GM12878 (cell line): ENCODE data around the gene RALGAPA2. TPM values are rescaled to one million over a fixed set of nuclear protein-coding genes. Genes with fewer than 3 reads are reported as not detected.

Experiments used
- ATAC-seq: fragments of 200-7000 bp; cut with Tn5 transposase; 3 replicates; pipeline ENCODE4 v1.9.1; 2020; ENCODE audit warnings: mild to moderate bottlenecking, moderate library complexity
- BruUV-seq: library from RNA; stranded (reverse); fragments of 400-500 nt; replicated peaks from 2 replicates; lab custom pipeline; 2021; lab: Mats Ljungman, UMichigan
- CTCF ChIA-PET: fragments of 300-600 bp; sonication (Branson Sonifier 250); formaldehyde crosslinking; extraction: SDS; loops from one replicate; lab custom pipeline; 2021; ENCODE audit warnings: inconsistent platforms; lab: Yijun Ruan, JAX
- POLR2A ChIA-PET: fragments of 350-600 bp; formaldehyde crosslinking; extraction: SDS; loops from one replicate; lab custom pipeline; 2021; ENCODE audit warnings: inconsistent platforms; lab: Charles Lee
- RAD21 ChIA-PET: fragments of 300-600 bp; sonication (Branson Sonifier 250); formaldehyde crosslinking; loops from one replicate; lab custom pipeline; 2023; ENCODE audit warnings: antibody characterized with exemption; ENCODE audit not compliant: unreplicated experiment; lab: Charles Lee
- SMC1A ChIA-PET: fragments of 300-600 bp; sonication (Branson Sonifier 250); formaldehyde crosslinking; loops from one replicate; lab custom pipeline; 2023; ENCODE audit not compliant: unreplicated experiment, uncharacterized antibody; lab: Charles Lee
- DNase-seq: peaks from one replicate; pipeline ENCODE4 v3.0.0-alpha.2; 2011; ENCODE audit warnings: low read depth, low spot score
- FAIRE-seq: peaks from 3 replicates; lab custom pipeline; 2011; peaks lifted over from hg19 to GRCh38; lab: Jason Lieb, UNC
- H2AFZ ChIP-seq: 2 replicates; pipeline ENCODE4 v1.6.0; 2011; ENCODE audit warnings: low read depth, low read length, control low read depth; ENCODE audit not compliant: control insufficient read depth
- H3K27ac ChIP-seq: 2 replicates; pipeline ENCODE4 v1.5.1; 2011; ENCODE audit warnings: control low read depth; ENCODE audit not compliant: control insufficient read depth, insufficient read depth
- H3K27me3 ChIP-seq, 2 experiments: replicated peaks in 1 of 2; 2 replicates each; pipeline versions ENCODE4 v1.6.0 to v1.6.1; 2011; ENCODE audit warnings: low read length in 1 of 2; ENCODE audit not compliant: control insufficient read depth in 2 of 2, insufficient read depth in 2 of 2
- H3K36me3 ChIP-seq, 2 experiments: 2 replicates each; pipeline ENCODE4 v1.5.1; 2011; ENCODE audit warnings: low read length in 1 of 2; ENCODE audit not compliant: control insufficient read depth in 2 of 2, insufficient read depth in 2 of 2
- H3K4me1 ChIP-seq: 2 replicates; pipeline ENCODE4 v1.6.1; 2011; ENCODE audit warnings: mild to moderate bottlenecking, low read length, moderate library complexity, mixed read lengths; ENCODE audit not compliant: control insufficient read depth, insufficient read depth
- H3K4me2 ChIP-seq: 2 replicates; pipeline ENCODE4 v1.6.0; 2011; ENCODE audit warnings: control low read depth; ENCODE audit not compliant: control insufficient read depth, insufficient read depth
- H3K4me3 ChIP-seq: fragments of 200-600 bp; sonication (generic); 2 replicates; pipeline ENCODE4 v1.5.1; 2016
- H3K79me2 ChIP-seq: 2 replicates; pipeline ENCODE4 v1.6.0; 2011; ENCODE audit warnings: low read length; ENCODE audit not compliant: control insufficient read depth, insufficient read depth
- H3K9ac ChIP-seq: 2 replicates; pipeline ENCODE4 v1.8.0; 2011; ENCODE audit warnings: low read length, control low read depth, mixed read lengths; ENCODE audit not compliant: control insufficient read depth, insufficient read depth
- H3K9me3 ChIP-seq: replicated peaks from 3 replicates; pipeline ENCODE4 v1.5.1; 2011; ENCODE audit warnings: mild to moderate bottlenecking, low read length; ENCODE audit not compliant: control insufficient read depth, insufficient read depth
- H4K20me1 ChIP-seq: 2 replicates; pipeline ENCODE4 v1.6.0; 2011; ENCODE audit not compliant: control insufficient read depth, insufficient read depth
- CREM ChIP-seq: IDR thresholded peaks from 2 replicates; pipeline ENCODE4 v1.6.1; 2014; ENCODE audit warnings: antibody characterized with exemption, low read depth
- EGR1 ChIP-seq, 2 experiments: IDR thresholded peaks; 1 replicate in 1 of 2; 2 replicates in 1 of 2; pipeline ENCODE4 v1.6.1; 2011 to 2012; ENCODE audit warnings: low read depth in 2 of 2, low read length in 2 of 2, borderline replicate concordance in 1 of 2, mild to moderate bottlenecking in 1 of 2, moderate library complexity in 1 of 2
- HDGF ChIP-seq: fragments of 450-650 bp; IDR thresholded peaks from 2 replicates; pipeline ENCODE4 v1.6.1; 2016; ENCODE audit warnings: antibody characterized with exemption
- LARP7 ChIP-seq: fragments of 450-650 bp; IDR thresholded peaks from 2 replicates; pipeline ENCODE4 v1.6.1; 2017; ENCODE audit warnings: mild to moderate bottlenecking
- MTA3 ChIP-seq: IDR thresholded peaks from 2 replicates; pipeline ENCODE4 v1.6.1; 2012; ENCODE audit warnings: low read length, inconsistent platforms, borderline replicate concordance
- NFYA ChIP-seq: IDR thresholded peaks from 2 replicates; pipeline ENCODE4 v1.6.1; 2011; ENCODE audit warnings: low read depth, mild to moderate bottlenecking, low read length, improper control_type of control experiment, borderline replicate concordance
- POU2F2 ChIP-seq: IDR thresholded peaks from 3 replicates; pipeline ENCODE4 v1.6.1; 2011; ENCODE audit warnings: low read depth, mild to moderate bottlenecking, low read length, borderline replicate concordance
- ZNF384 ChIP-seq: IDR thresholded peaks from 2 replicates; pipeline ENCODE4 v1.6.1; 2012; ENCODE audit warnings: low read depth, mild to moderate bottlenecking, low read length, improper control_type of control experiment, borderline replicate concordance
- ZSCAN29 ChIP-seq: fragments of 450-650 bp; IDR thresholded peaks from 2 replicates; pipeline ENCODE4 v1.6.1; 2017; ENCODE audit warnings: mild to moderate bottlenecking, moderate library complexity
- WGBS: methylation state at CpG from one replicate; pipeline ENCODE4 v1.1.6; 2016; ENCODE audit warnings: low lambda C conversion rate; ENCODE audit not compliant: insufficient replicate concordance, insufficient coverage; ENCODE audit errors: missing lambda C conversion rate; 5-methylcytosine and 5-hydroxymethylcytosine counted together
- in situ Hi-C: fragments of 300-500 bp; cut with MboI; formaldehyde crosslinking; loops from 9 replicates; pipeline ENCODE4 v1.14.3; 2018; ENCODE audit warnings: mixed read lengths
- intact Hi-C: fragments of 100-400 bp; cut with micrococcal nuclease; formaldehyde crosslinking; loops from one replicate; pipeline ENCODE4 v1.14.2; 2022; ENCODE audit not compliant: unreplicated experiment
- polyA plus RNA-seq, 11 experiments: library from polyadenylated mRNA; depleted of rRNA in 4 of 11; unstranded in 6 of 11; stranded (reverse) in 5 of 11; fragments of >200 nt; fragmentation: Nextera tagmentation in 4 of 11; fragmentation: Illumina TruSeq in 1 of 11; extraction: Ambion mirVana in 4 of 11; extraction: Trizol in 1 of 11; gene quantifications; 1 replicate in 1 of 11; 2 replicates in 10 of 11; pipeline versions ENCODE4 v1.2.1 to v1.2.3, GENCODE V29; 2011 to 2016; ENCODE audit warnings: inconsistent platforms in 2 of 11, missing spikeins in 2 of 11, low read depth in 1 of 11
- total RNA-seq, 4 experiments: library from RNA; depleted of rRNA in 3 of 4; stranded (reverse); fragments of >200 nt in 3 of 4; fragmentation: Illumina TruSeq in 1 of 4; extraction: Trizol in 1 of 4; gene quantifications; 2 replicates each; pipeline versions ENCODE4 v1.2.1 to v1.2.3, GENCODE V29; 2013 to 2021
- TF ChIP-seq, protein P1 (sequence below): IDR thresholded peaks from 2 replicates; pipeline ENCODE4 v1.6.1; 2011; ENCODE audit warnings: borderline replicate concordance, low read depth, mild to moderate bottlenecking, moderate library complexity, low read length; ENCODE audit not compliant: insufficient read depth, poor library complexity, severe bottlenecking
- TF ChIP-seq, protein P2 (sequence below): IDR thresholded peaks from 2 replicates; pipeline ENCODE4 v1.6.1; 2011; ENCODE audit warnings: low read depth, mild to moderate bottlenecking, low read length, moderate library complexity, borderline replicate concordance; ENCODE audit errors: extremely low read depth
- TF ChIP-seq, protein P3 (sequence below): fragments of 450-650 bp; conservative IDR thresholded peaks from 2 replicates; pipeline ENCODE4 v1.6.1; 2017; ENCODE audit warnings: mild to moderate bottlenecking, moderate library complexity

RALGAPA2 gene
- total and polyA plus RNA-seq, 10 of the 15 experiments (the other 5 are each of a cell fraction or from before 2014, with no cell fraction given) = 2.9 to 29.4 (median 19.6) TPM

DNA sequence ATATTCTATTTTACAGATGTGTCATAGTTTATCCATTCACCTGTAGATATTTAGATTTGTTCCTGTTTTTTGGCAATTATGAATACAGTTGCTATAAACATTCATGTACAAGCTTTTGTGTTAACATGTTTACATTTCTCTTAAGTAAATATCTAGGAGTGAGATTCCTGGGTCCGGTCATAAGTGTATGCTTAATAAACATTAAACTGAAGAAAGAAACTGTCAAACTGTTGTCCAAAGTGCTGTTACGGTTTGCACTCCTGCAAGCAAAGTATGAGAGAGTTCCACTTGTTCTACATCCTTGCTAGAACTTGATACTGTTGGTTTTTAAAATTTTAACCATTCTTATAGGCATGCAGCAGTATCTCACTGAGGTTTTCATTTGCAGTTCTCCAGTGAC, 138.6 kb downstream of the RALGAPA2 start (continued):
- TF ChIP-seq EGR1 (IDR thresholded peaks at IDR 0.05; ENCODE audit: borderline replicate concordance in 1 of 2, low read depth in 2 of 2, low read length in 2 of 2) (no peak), POU2F2 (no peak)
- TF ChIP-seq, protein P1, sequence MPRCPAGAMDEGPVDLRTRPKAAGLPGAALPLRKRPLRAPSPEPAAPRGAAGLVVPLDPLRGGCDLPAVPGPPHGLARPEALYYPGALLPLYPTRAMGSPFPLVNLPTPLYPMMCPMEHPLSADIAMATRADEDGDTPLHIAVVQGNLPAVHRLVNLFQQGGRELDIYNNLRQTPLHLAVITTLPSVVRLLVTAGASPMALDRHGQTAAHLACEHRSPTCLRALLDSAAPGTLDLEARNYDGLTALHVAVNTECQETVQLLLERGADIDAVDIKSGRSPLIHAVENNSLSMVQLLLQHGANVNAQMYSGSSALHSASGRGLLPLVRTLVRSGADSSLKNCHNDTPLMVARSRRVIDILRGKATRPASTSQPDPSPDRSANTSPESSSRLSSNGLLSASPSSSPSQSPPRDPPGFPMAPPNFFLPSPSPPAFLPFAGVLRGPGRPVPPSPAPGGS = no peak
- TF ChIP-seq, all 136 proteins: peak for 0

DNA sequence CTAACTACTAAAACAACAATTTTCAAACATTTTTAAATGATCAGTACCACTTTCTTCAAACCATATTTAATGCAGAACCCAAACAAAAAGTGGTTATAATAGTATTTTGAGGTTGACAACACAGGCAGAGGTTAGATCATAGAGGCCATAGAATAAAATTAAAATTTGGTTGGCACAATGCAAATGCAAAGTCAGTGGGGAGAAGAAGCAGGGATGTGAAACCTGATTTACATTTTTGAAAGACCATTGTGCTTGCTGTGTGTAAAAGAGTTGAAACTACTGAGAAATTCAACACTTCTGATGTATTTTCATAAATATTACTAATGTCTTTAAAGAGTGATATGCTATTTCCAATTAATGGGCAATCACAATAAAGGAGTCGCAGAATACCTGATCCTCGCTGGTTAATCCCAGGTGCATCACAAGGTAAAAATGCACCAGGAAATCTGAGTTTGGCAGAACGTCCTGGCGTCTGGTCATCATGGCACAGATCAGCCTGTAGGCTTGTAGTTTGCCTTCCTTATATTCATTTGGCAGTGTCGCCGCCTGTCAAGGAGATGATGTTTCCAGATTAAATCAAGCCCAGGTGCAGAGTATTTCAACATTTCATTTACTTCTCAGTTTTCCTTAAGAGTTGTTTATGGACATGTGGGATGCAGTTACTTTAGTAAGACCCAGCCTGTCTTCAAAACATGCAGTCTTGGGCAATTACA, 141.2 kb downstream of the RALGAPA2 start:
- Histone ChIP-seq H2AFZ (no peak overlapping the region), H3K4me1 (no peaks in the 10 kb centered on the region), H3K36me3 (peaks cover 0 to 9% of the 10 kb centered on the region in 2 experiments; a peak in 1 of 4 replicates), H3K4me3 (no peak overlapping the region), H3K4me2 (no peak overlapping the region), H3K27me3 (no peaks in the 10 kb centered on the region), H3K9ac (no peak overlapping the region), H3K27ac (no peak overlapping the region), H3K9me3 (no peaks in the 10 kb centered on the region), H4K20me1 (no peaks in the 10 kb centered on the region), H3K79me2 (no peaks in the 10 kb centered on the region)
- DNase-seq (no peak), FAIRE-seq (no peak), ATAC-seq (peak; percentile 43; the same call in 1 of the 3 replicates)
- POLR2A ChIA-PET = no interaction called here
- BruUV-seq = no TSS peak
- SMC1A ChIA-PET = no interaction called here
- TF ChIP-seq, protein P2, sequence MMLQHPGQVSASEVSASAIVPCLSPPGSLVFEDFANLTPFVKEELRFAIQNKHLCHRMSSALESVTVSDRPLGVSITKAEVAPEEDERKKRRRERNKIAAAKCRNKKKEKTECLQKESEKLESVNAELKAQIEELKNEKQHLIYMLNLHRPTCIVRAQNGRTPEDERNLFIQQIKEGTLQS = no peak
- TF ChIP-seq HDGF = no peak
- TF ChIP-seq CREM = no peak
- no peak for TF ChIP-seq EGR1 (IDR thresholded peaks at IDR 0.05; ENCODE audit: borderline replicate concordance in 1 of 2, low read depth in 2 of 2, low read length in 2 of 2)
- no peak for TF ChIP-seq LARP7
- TF ChIP-seq MTA3 = no peak
- TF ChIP-seq ZNF384 = no peak
- TF ChIP-seq, protein P3, sequence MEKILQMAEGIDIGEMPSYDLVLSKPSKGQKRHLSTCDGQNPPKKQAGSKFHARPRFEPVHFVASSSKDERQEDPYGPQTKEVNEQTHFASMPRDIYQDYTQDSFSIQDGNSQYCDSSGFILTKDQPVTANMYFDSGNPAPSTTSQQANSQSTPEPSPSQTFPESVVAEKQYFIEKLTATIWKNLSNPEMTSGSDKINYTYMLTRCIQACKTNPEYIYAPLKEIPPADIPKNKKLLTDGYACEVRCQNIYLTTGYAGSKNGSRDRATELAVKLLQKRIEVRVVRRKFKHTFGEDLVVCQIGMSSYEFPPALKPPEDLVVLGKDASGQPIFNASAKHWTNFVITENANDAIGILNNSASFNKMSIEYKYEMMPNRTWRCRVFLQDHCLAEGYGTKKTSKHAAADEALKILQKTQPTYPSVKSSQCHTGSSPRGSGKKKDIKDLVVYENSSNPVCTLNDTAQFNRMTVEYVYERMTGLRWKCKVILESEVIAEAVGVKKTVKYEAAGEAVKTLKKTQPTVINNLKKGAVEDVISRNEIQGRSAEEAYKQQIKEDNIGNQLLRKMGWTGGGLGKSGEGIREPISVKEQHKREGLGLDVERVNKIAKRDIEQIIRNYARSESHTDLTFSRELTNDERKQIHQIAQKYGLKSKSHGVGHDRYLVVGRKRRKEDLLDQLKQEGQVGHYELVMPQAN = no peak
- TF ChIP-seq NFYA = no peak
- no peak for TF ChIP-seq ZSCAN29
- in situ Hi-C loops (loop anchor here (5.0 kb wide), 1 partner anchor 494 kb away; no protein-coding TSS in a partner anchor), intact Hi-C loops (no loop called here)
- 84% methylated on average over 6 of the region's 6 CpGs for WGBS
- RAD21 ChIA-PET = no interaction called here
- CTCF ChIA-PET = no interaction called here
